Right atrium auricular region (tissue), 2 donors: Measurements from ENCODE around the gene ABCB9. TPM values are rescaled to one million over a fixed set of nuclear protein-coding genes. Genes with fewer than 3 reads are reported as not detected.

Experiments used
- DNase-seq: peaks from one replicate; pipeline ENCODE4 v3.0.0-alpha.2; 2019; ENCODE audit warnings: low spot score
- H3K27ac ChIP-seq, 2 donors: fragments of 200-600 bp; sonication (generic); 1 replicate in 1 of 2; 2 replicates in 1 of 2; pipeline ENCODE4 v1.5.1; 2016 to 2019
- H3K27me3 ChIP-seq, 2 donors: fragments of 200-600 bp; sonication (generic); one replicate each; pipeline versions ENCODE4 v1.5.1 to v1.6.0; 2017 to 2019
- H3K36me3 ChIP-seq: fragments of 200-600 bp; sonication (generic); one replicate; pipeline ENCODE4 v1.5.1; 2016
- H3K4me1 ChIP-seq, 2 donors: fragments of 200-600 bp; sonication (generic); one replicate each; pipeline versions ENCODE4 v1.5.1 to v1.6.0; 2017 to 2019
- H3K4me3 ChIP-seq, 2 donors: fragments of 200-600 bp; sonication (generic); 1 replicate in 1 of 2; 2 replicates in 1 of 2; pipeline ENCODE4 v1.5.1; 2017 to 2019; ENCODE audit warnings: mild to moderate bottlenecking in 1 of 2, moderate library complexity in 1 of 2
- H3K9me3 ChIP-seq, 2 donors: fragments of 200-600 bp; sonication (generic); one replicate each; pipeline ENCODE4 v1.5.1; 2019
- CTCF ChIP-seq, 2 donors: fragments of 200-600 bp; sonication (generic); IDR thresholded peaks; one replicate each; pipeline ENCODE4 v1.5.1; 2019; ENCODE audit warnings: antibody characterized with exemption in 2 of 2
- total RNA-seq, 2 donors: library from RNA; depleted of rRNA; stranded (reverse); fragments of >200 nt; gene quantifications; one replicate each; pipeline ENCODE4 v1.1.0, GENCODE V29; 2016

ABCB9 gene
- total RNA-seq, 2 donors from 2014 or later = 4.9 to 5.7 TPM

- TF ChIP-seq CTCF (IDR thresholded peaks at IDR 0.05) = no peak
- H3K4me3 ChIP-seq = no peak overlapping the region
- peaks cover 0 to 73% of the 10 kb centered on the region in 2 donors for H3K4me1 ChIP-seq
- no peaks in the 10 kb centered on the region for H3K9me3 ChIP-seq
- H3K27me3 ChIP-seq = no peaks in the 10 kb centered on the region
- peaks cover 7% of the 10 kb centered on the region for H3K36me3 ChIP-seq
- DNase-seq = no peak
- no peak overlapping the region for H3K27ac ChIP-seq
Observed at GRCh38 chr12:122977655-122978392, 11.6 kb upstream of the ABCB9 start.

DNA sequence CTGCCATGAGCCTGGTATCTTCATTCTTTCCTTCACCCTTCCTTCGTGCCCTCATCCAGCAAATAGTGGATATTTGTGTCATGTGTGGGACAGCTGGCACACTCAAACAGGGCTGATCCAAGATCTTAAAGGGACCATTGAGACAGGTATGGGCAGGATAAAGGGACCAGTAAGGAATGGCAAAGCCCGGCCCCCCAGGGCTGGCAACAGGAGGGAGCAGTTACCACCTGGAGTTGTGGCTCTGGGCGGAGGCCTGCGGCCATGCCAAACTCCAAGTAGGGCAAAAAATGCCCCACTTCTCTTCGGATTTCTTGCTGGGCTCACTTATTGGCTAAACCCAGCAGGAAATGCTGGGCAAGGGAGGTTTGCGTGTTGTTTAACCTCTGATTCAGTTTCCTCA lies 10.9 kb upstream of the ABCB9 start:
- Histone ChIP-seq H3K4me1 (peaks cover 0 to 67% of the 10 kb centered on the region in 2 donors), H3K4me3 (no peak overlapping the region), H3K36me3 (peaks cover under 1% of the 10 kb centered on the region), H3K27ac (no peak overlapping the region), H3K27me3 (no peaks in the 10 kb centered on the region), H3K9me3 (no peaks in the 10 kb centered on the region)
- DNase-seq = no peak
- no peak for TF ChIP-seq CTCF (IDR thresholded peaks at IDR 0.05)

- DNase-seq = no peak
- no peaks in the 10 kb centered on the region for H3K36me3 ChIP-seq
- peaks cover 0 to 61% of the 10 kb centered on the region in 2 donors for H3K4me1 ChIP-seq
- no peaks in the 10 kb centered on the region for H3K27me3 ChIP-seq
- peak overlapping the region in 1 of 2 donors; percentile 98 for H3K4me3 ChIP-seq
- no peak overlapping the region for H3K27ac ChIP-seq
- TF ChIP-seq CTCF (IDR thresholded peaks at IDR 0.05) = no peak
- H3K9me3 ChIP-seq = no peaks in the 10 kb centered on the region
Observed at GRCh38 chr12:122976648-122976975, 10.3 kb upstream of the ABCB9 start.

- Histone ChIP-seq H3K4me1 (peaks cover 0 to 55% of the 10 kb centered on the region in 2 donors), H3K4me3 (peak overlapping the region; percentile 91 to 98), H3K27me3 (no peaks in the 10 kb centered on the region), H3K36me3 (no peaks in the 10 kb centered on the region), H3K27ac (peak overlapping the region in 1 of 2 donors; percentile 99), H3K9me3 (no peaks in the 10 kb centered on the region)
- DNase-seq = no peak
- TF ChIP-seq CTCF (IDR thresholded peaks at IDR 0.05) = no peak
Observed at GRCh38 chr12:122975790-122976647, 9.8 kb upstream of the ABCB9 start.

DNA sequence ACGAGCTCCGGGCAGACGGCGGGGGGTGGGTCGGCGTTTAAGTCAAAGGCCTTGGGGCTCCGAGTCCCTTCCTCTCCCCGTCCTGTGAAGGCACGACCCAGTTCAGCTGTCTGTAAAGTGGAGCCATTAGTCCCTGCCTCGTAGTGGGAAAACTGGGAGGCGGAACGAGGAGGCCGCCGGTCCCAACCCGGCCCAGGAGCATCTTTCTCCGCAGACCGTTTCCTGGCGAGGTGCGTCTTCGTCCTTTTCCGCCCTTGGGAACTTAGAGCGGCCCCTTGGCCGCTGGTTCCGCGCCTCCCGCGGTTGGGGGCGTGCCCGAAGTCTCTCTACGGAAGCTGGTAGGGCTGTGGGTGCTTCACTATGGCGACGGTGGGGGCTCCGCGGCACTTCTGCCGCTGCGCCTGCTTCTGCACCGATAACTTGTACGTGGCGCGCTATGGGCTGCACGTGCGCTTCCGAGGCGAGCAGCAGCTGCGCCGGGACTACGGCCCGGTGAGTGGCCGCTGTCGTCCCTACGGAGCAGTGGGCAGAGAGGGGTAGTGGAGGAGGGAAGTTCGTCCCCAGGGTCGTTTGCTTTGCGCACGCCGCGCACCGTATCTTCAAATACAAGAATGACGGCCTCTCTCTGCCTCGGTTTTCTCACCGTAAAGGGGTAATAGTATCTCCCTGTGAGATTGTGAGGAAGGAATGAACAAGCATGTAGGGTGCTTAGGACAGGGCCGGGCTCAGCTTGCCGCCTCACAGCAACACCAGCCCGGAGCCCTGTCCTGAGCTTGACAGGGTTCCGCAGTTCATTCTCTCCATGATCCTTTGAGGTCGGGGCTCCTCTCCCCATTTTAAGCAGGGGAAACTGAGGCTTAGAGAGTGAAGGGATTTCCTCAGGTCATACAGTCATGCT lies 8.9 kb upstream of the ABCB9 start, which contains the start of gene OGFOD2:
Gene OGFOD2 (plus strand): TSS at position 353 of the 898 bp plus-strand sequence. CDS start 8 bp downstream, at position 361.
- no peaks in the 10 kb centered on the region for H3K36me3 ChIP-seq
- no peaks in the 10 kb centered on the region for H3K9me3 ChIP-seq
- no peaks in the 10 kb centered on the region for H3K27me3 ChIP-seq
- TF ChIP-seq CTCF (IDR thresholded peaks at IDR 0.05) = no peak
- H3K27ac ChIP-seq = peak within 1 kb of the TSS; percentile 97 to 99
- H3K4me3 ChIP-seq = peak within 1 kb of the TSS; percentile 91 to 98
- DNase-seq = peak; percentile 91
- H3K4me1 ChIP-seq = peaks cover 0 to 53% of the 10 kb centered on the region in 2 donors
